Ascending aorta (tissue), 2 donors: Measurements from ENCODE around the gene TOR1A. TPM values are rescaled to one million over a fixed set of nuclear protein-coding genes. Genes with fewer than 3 reads are reported as not detected.

Experiments used
- DNase-seq, 2 donors: peaks; one replicate each; pipeline ENCODE4 v3.0.0-alpha.2; 2019; ENCODE audit warnings: low spot score in 2 of 2
- H3K27ac ChIP-seq, 2 donors: fragments of 200-600 bp; sonication (generic); one replicate each; pipeline ENCODE4 v1.5.1; 2016 to 2017; ENCODE audit warnings: mild to moderate bottlenecking in 1 of 2
- H3K27me3 ChIP-seq: fragments of 200-600 bp; sonication (generic); one replicate; pipeline ENCODE4 v1.5.1; 2017
- H3K36me3 ChIP-seq, 2 donors: fragments of 200-600 bp; sonication (generic); one replicate each; pipeline ENCODE4 v1.5.1; 2016
- H3K4me1 ChIP-seq, 2 donors: fragments of 200-600 bp; sonication (generic); one replicate each; pipeline ENCODE4 v1.5.1; 2016 to 2017; ENCODE audit warnings: mild to moderate bottlenecking in 1 of 2
- H3K4me3 ChIP-seq, 2 donors: fragments of 200-600 bp; sonication (generic); one replicate each; pipeline ENCODE4 v1.5.1; 2016 to 2017; ENCODE audit warnings: mild to moderate bottlenecking in 1 of 2
- H3K9me3 ChIP-seq, 2 donors: fragments of 200-600 bp; sonication (generic); one replicate each; pipeline ENCODE4 v1.5.1; 2016
- intact Hi-C: fragments of 100-400 bp; cut with DNase I; formaldehyde crosslinking; loops from one replicate; pipeline ENCODE4 v1.15.1; 2023
- total RNA-seq: library from RNA; depleted of rRNA; stranded (reverse); fragments of >200 nt; gene quantifications from one replicate; pipeline ENCODE4 v1.1.0, GENCODE V29; 2016
- TF ChIP-seq, protein P1 (sequence below), 3 experiments: fragments of 200-600 bp in 2 of 3; fragments of 450-650 bp in 1 of 3; sonication (generic) in 2 of 3; IDR thresholded peaks; one replicate each; pipeline ENCODE4 v1.5.1; 2016 to 2019; ENCODE audit warnings: antibody characterized with exemption in 3 of 3, mild to moderate bottlenecking in 1 of 3, moderate library complexity in 1 of 3

The TOR1A gene
- total RNA-seq, 1 donor from 2014 or later: 67.7 TPM

DNA sequence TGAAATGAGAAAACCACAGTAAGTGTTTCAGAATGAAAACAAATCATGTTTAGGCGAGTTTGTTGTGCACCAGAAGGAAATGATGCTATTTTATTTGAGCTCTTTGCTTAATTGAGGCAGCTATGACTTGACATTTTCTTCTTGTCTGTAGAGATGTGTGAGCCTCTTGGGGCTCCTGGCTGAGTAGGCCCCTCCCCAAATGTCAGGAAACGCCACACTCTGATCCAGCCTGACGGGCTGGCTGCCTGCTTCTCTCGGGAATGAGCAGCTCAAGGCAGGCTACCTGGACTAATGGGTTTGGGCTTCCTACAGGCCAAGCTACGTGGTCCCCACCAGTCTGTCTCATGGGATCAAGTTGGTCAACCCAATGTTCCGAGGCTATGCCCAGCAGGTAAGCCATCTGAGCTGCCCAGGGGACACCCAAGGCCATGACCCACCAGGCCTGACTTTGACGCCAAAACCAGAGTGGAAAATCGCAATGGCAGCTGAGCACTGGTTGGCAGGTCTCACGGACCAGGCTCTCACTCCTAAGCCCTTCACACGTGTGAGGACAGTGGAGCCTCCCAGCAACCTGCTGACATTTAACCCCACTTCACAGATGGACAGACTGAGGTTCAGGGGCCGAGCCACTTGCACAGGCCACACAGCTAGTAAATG is 41.2 kb upstream of the TOR1A start:
- peaks cover 73 to 82% of the 10 kb centered on the region in 2 donors for H3K36me3 ChIP-seq
- intact Hi-C loops: no loop called here
- no peaks in the 10 kb centered on the region for H3K27me3 ChIP-seq
- H3K4me1 ChIP-seq: no peaks in the 10 kb centered on the region
- no peak for DNase-seq
- no peak overlapping the region for H3K27ac ChIP-seq
- TF ChIP-seq, protein P1, sequence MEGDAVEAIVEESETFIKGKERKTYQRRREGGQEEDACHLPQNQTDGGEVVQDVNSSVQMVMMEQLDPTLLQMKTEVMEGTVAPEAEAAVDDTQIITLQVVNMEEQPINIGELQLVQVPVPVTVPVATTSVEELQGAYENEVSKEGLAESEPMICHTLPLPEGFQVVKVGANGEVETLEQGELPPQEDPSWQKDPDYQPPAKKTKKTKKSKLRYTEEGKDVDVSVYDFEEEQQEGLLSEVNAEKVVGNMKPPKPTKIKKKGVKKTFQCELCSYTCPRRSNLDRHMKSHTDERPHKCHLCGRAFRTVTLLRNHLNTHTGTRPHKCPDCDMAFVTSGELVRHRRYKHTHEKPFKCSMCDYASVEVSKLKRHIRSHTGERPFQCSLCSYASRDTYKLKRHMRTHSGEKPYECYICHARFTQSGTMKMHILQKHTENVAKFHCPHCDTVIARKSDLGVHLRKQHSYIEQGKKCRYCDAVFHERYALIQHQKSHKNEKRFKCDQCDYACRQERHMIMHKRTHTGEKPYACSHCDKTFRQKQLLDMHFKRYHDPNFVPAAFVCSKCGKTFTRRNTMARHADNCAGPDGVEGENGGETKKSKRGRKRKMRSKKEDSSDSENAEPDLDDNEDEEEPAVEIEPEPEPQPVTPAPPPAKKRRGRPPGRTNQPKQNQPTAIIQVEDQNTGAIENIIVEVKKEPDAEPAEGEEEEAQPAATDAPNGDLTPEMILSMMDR (IDR thresholded peaks at IDR 0.05): no peak
- H3K4me3 ChIP-seq: no peak overlapping the region
- H3K9me3 ChIP-seq: no peaks in the 10 kb centered on the region

DNA sequence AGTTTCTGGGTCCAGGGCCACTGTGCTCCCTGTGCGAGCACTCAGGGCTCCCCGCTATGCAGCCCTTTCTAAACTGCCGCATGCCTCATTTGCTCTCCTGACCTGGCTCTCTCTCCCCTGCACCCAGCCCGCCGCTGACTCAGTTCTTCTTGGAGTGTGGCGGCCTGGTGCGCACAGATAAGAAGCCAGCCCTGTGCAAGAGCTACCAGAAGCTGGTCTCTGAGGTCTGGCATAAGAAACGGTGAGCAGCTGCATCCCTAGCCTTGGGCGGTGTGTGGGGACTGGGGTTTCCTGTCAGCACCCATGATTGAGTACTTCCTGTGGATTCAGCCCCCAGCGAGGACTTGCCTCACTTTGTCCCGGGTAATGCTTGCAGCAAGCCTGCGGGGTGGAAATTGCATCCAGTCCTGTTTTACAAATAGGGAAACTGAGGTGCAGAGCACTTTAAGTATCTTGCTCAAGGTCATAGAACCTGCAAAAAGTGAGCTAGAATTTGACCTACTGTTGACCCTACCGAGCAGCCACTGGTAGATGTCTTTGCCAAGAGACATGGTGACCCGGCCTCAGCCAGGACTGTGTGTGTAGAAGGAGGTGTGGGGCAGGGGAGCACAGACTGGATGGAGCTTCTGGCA is 39.2 kb upstream of the TOR1A start:
- H3K4me3 ChIP-seq: no peak overlapping the region
- H3K36me3 ChIP-seq: peaks cover 67 to 77% of the 10 kb centered on the region in 2 donors
- TF ChIP-seq, protein P1 (IDR thresholded peaks at IDR 0.05): no peak
- DNase-seq: no peak
- no peak overlapping the region for H3K27ac ChIP-seq
- H3K27me3 ChIP-seq: no peaks in the 10 kb centered on the region
- no peaks in the 10 kb centered on the region for H3K4me1 ChIP-seq
- H3K9me3 ChIP-seq: no peaks in the 10 kb centered on the region
- intact Hi-C loops: no loop called here

DNA sequence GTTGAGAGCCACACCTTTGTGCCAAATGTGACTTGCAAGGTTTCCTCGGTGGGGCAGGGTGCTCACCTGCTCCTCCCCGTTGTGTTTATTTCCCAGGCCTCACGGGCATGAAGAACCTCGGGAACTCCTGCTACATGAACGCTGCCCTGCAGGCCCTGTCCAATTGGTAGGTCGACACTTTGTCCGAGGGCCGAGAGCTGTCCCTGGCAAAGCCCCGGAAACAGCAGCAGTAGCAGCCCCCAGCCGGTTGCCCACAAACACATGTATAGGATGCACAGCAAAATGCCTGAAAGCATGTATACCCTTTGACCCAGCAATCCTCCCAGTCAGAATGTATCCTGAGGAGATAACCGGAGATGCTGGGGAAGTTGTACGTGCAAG is 37.5 kb upstream of the TOR1A start:
- intact Hi-C loops: no loop called here
- peaks cover 52 to 68% of the 10 kb centered on the region in 2 donors for H3K36me3 ChIP-seq
- DNase-seq: no peak

GRCh38 chr9:129860653-129861446 is 36.9 kb upstream of the TOR1A start:
- Histone ChIP-seq H3K27me3 (no peaks in the 10 kb centered on the region), H3K4me3 (no peak overlapping the region), H3K36me3 (peaks cover 48 to 62% of the 10 kb centered on the region in 2 donors), H3K27ac (peak overlapping the region in 1 of 2 donors; percentile 18), H3K4me1 (peaks cover 8 to 13% of the 10 kb centered on the region in 2 donors), H3K9me3 (no peaks in the 10 kb centered on the region)
- DNase-seq: no peak
- TF ChIP-seq, protein P1 (IDR thresholded peaks at IDR 0.05): no peak
- intact Hi-C loops: no loop called here

More for the DNA sequence above, 37.5 kb upstream of the TOR1A start:
- Histone ChIP-seq H3K27ac (no peak overlapping the region), H3K4me1 (peaks cover 2 to 7% of the 10 kb centered on the region in 2 donors), H3K4me3 (no peak overlapping the region), H3K9me3 (no peaks in the 10 kb centered on the region), H3K27me3 (no peaks in the 10 kb centered on the region)
- TF ChIP-seq, protein P1 (IDR thresholded peaks at IDR 0.05): no peak

DNA sequence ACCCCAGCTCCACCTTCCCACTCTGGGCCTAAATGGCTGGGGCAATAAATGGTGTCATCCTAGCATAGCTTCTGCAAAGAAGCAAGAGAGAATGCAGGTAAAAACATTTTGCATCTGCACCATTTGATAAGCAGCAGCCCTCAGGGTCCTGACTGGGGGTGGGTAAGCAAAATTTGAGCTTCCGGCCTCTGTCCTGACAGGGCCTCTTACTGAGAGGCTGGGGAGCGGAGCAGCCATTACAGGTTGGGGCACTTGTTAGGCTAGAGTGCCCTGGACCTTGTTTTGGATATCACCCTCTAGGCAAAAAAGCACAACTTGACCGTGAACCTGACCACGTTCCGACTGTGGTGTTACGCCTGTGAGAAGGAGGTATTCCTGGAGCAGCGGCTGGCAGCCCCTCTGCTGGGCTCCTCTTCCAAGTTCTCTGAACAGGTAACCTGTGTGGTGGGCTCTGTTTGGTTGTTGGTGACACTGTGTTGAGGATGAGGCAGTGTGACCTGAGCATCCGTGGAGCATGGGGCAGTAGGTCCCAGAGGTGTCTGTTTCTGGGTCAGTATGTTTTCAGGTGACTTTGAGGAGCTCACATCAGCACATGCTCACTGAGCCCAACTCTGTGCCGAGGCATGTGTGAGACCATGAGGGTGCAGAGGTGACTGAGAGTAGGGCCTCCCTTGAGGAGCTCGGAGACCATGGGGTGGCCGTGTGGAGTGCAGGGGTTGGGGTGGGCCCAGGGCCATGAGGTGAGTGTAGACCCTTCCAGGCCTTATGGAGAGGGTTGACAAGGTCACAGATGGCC is 34.4 kb upstream of the TOR1A start:
- no peak for DNase-seq
- TF ChIP-seq, protein P1 (IDR thresholded peaks at IDR 0.05): no peak
- H3K4me3 ChIP-seq: no peak overlapping the region
- H3K27me3 ChIP-seq: no peaks in the 10 kb centered on the region
- H3K9me3 ChIP-seq: no peaks in the 10 kb centered on the region
- intact Hi-C loops: no loop called here
- peaks cover 43 to 58% of the 10 kb centered on the region in 2 donors for H3K36me3 ChIP-seq
- H3K27ac ChIP-seq: peak overlapping the region; percentile 75 to 80
- peaks cover 10 to 20% of the 10 kb centered on the region in 2 donors for H3K4me1 ChIP-seq
